Brain microvascular endothelial cell (primary cell): ENCODE measurements around the gene SGSM2.

Experiments
- DNase-seq: peaks from one replicate; pipeline ENCODE4 v3.0.0-alpha.2; 2020
- H3K27ac ChIP-seq: fragments of 250-450 bp; sonication (Bioruptor Pico); 2 replicates; pipeline ENCODE4 v1.5.1; 2020; ENCODE audit warnings: mild to moderate bottlenecking, moderate library complexity
- H3K27me3 ChIP-seq: fragments of 250-450 bp; sonication (Bioruptor Pico); replicated peaks from 2 replicates; pipeline ENCODE4 v1.5.1; 2020; ENCODE audit warnings: mild to moderate bottlenecking
- H3K36me3 ChIP-seq: fragments of 250-450 bp; sonication (Bioruptor Pico); replicated peaks from 2 replicates; pipeline ENCODE4 v1.5.1; 2020; ENCODE audit warnings: mild to moderate bottlenecking
- H3K4me3 ChIP-seq: 2 replicates; pipeline ENCODE4 v1.5.1; 2011; ENCODE audit warnings: low read depth, mild to moderate bottlenecking, control low read depth, low read length, moderate library complexity
- in situ Hi-C: cut with HindIII; loops from 2 replicates; pipeline ENCODE4 v1.10.0; 2017; ENCODE audit warnings: low sequenced_read_pairs, low pct_ligation_motif_present
- TF ChIP-seq, protein P1 (sequence below): IDR thresholded peaks from 2 replicates; pipeline ENCODE4 v1.5.1; 2011; ENCODE audit warnings: low read depth, mild to moderate bottlenecking, moderate library complexity, low read length, control low read depth, inconsistent platforms; ENCODE audit errors: missing control alignments

The SGSM2 gene, protein sequence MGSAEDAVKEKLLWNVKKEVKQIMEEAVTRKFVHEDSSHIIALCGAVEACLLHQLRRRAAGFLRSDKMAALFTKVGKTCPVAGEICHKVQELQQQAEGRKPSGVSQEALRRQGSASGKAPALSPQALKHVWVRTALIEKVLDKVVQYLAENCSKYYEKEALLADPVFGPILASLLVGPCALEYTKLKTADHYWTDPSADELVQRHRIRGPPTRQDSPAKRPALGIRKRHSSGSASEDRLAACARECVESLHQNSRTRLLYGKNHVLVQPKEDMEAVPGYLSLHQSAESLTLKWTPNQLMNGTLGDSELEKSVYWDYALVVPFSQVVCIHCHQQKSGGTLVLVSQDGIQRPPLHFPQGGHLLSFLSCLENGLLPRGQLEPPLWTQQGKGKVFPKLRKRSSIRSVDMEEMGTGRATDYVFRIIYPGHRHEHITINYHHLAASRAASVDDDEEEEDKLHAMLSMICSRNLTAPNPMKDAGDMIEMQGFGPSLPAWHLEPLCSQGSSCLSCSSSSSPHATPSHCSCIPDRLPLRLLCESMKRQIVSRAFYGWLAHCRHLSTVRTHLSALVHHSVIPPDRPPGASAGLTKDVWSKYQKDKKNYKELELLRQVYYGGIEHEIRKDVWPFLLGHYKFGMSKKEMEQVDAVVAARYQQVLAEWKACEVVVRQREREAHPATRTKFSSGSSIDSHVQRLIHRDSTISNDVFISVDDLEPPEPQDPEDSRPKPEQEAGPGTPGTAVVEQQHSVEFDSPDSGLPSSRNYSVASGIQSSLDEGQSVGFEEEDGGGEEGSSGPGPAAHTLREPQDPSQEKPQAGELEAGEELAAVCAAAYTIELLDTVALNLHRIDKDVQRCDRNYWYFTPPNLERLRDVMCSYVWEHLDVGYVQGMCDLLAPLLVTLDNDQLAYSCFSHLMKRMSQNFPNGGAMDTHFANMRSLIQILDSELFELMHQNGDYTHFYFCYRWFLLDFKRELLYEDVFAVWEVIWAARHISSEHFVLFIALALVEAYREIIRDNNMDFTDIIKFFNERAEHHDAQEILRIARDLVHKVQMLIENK

DNA sequence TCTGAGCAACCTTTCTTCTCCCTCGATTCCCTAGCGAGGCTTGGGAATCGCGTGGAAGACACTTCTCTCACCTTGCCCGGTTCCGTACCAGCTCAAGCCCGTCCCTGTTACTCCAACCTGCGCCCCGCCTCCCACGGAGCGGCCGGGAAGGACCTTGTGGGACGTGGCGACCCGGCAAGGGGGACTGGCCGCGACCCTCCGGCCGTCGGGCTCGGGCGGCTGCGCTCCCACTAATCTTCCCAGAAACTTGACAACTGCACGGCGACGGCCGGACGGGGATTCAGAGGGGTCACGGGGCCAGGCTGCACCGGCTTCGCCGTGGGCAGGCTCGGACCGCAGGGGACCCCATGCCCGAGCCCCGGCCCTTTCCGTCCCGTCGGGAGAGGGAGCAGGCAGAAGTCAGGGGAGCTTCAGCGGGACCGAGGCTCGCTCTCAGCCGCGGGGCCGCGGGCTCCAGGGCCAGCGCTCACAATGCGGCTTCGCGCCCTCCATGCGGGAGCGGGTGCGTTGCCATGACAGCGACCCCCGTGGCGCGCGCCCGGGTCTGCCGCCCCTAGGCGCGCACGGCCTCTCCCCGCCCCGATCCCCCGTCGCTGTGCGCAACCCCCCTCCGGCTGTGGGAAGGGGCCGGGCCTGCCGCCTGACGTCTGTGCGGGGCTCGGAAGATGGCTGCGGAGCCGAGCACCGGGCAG, at the start of gene SGSM2:
Gene SGSM2, plus strand, starts transcription at position 650 of the 692 bp plus-strand sequence. CDS start 188 bp downstream, outside the sequence.
- peaks cover 28% of the 10 kb centered on the region for H3K36me3 ChIP-seq
- DNase-seq, result no peak
- H3K4me3 ChIP-seq, result peak within 1 kb of the TSS; percentile 94
- H3K27me3 ChIP-seq, result no peaks in the 10 kb centered on the region
- TF ChIP-seq, protein P1, sequence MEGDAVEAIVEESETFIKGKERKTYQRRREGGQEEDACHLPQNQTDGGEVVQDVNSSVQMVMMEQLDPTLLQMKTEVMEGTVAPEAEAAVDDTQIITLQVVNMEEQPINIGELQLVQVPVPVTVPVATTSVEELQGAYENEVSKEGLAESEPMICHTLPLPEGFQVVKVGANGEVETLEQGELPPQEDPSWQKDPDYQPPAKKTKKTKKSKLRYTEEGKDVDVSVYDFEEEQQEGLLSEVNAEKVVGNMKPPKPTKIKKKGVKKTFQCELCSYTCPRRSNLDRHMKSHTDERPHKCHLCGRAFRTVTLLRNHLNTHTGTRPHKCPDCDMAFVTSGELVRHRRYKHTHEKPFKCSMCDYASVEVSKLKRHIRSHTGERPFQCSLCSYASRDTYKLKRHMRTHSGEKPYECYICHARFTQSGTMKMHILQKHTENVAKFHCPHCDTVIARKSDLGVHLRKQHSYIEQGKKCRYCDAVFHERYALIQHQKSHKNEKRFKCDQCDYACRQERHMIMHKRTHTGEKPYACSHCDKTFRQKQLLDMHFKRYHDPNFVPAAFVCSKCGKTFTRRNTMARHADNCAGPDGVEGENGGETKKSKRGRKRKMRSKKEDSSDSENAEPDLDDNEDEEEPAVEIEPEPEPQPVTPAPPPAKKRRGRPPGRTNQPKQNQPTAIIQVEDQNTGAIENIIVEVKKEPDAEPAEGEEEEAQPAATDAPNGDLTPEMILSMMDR, result no peak
- in situ Hi-C loops, result no loop called here
- peak within 1 kb of the TSS; percentile 61 for H3K27ac ChIP-seq

DNA sequence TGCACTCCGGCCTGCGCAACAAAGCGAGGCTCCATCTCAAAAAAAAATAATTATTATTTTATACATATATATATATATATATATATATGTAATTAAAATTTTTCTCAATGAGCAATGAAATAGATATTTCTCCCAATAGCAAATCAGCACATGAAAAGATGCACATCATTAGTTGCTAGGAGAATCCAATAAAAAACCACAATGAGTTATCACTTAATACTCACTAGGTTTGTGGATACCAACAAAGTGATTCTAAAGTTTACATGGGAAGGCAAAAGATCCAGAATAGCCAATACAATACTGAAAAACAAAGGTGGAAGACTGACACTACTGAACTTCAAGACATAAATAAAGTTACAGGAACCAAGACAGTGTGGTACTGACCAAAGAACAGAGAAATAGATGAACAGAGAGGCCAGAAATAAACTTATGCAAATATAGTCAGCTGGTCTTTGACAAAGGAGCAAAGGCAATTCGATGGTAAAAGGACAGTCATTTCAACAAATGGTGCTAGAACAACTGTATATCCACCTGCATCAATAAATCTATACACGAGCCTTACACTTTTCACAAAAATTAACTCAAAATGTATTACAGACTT, 47.3 kb upstream of the SGSM2 start:
- Histone ChIP-seq H3K27ac (no peak overlapping the region), H3K4me3 (no peak overlapping the region), H3K36me3 (peaks cover 32% of the 10 kb centered on the region), H3K27me3 (no peaks in the 10 kb centered on the region)
- in situ Hi-C loops, result no loop called here
- no peak for DNase-seq
- TF ChIP-seq, protein P1, result no peak

DNA sequence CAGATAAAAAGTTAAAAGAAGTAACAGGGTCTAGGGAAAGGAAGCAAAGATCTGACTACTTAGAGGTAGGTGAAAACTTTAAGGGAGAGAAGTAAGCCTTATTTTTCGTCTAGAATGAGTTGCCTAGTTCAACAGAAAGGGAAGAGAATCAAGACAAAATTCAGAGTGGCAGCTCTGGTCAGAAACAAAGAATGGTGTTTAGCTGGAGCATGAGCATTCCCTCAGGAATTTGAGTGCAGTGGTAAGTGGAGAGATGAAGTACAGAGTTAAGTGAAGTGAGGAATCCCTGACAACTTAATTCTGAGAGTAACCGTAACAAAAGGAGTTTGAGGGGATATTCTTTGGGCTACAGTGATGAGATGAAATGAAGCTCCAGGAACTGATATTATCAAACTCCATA, 45.2 kb upstream of the SGSM2 start:
- Histone ChIP-seq H3K36me3 (peaks cover 39% of the 10 kb centered on the region), H3K27me3 (no peaks in the 10 kb centered on the region), H3K27ac (no peak overlapping the region), H3K4me3 (no peak overlapping the region)
- DNase-seq, result peak; percentile 16
- TF ChIP-seq, protein P1, result no peak
- in situ Hi-C loops, result no loop called here

DNA sequence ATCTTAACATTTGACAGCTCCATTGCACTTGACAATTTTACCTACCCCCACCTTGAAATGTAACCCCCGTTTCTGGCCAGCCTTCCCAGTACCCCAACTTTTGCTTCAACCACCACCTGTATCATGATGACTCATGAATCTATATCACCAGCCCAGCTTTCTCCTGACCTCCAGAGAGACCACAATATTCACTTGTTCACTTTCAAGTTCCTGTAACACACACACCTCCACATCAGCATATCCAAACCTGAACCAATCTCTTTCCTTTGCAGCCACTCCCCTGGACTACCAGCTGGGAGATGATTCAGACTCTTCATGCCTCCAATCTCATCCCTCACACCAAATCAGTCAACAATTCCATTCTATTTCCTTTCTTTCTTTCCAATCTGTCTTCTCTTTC, 41.7 kb upstream of the SGSM2 start:
- TF ChIP-seq, protein P1, result no peak
- no peaks in the 10 kb centered on the region for H3K27me3 ChIP-seq
- peaks cover 40% of the 10 kb centered on the region for H3K36me3 ChIP-seq
- no peak overlapping the region for H3K4me3 ChIP-seq
- DNase-seq, result no peak
- H3K27ac ChIP-seq, result no peak overlapping the region
- in situ Hi-C loops, result no loop called here

DNA sequence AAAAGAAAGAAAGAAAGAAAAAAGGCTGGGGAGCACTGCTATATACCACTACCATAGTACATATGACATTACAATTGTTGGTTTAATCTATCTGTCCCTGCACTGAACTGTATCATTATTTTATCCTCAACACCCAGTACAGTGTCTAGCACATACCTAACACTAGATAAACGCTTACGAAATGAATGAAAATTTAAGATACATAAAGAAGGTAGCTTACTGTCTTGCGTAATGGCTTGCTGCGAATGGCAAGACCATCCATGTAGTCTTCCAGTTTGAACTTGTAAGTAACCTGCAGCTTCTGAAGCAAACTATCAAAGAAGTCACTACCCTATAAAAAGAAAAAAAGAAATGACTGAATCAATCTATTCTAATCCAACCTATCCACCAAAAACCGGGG, 40.3 kb upstream of the SGSM2 start:
- in situ Hi-C loops, result no loop called here
- Histone ChIP-seq H3K36me3 (peaks cover 37% of the 10 kb centered on the region), H3K27me3 (no peaks in the 10 kb centered on the region), H3K4me3 (no peak overlapping the region), H3K27ac (no peak overlapping the region)
- TF ChIP-seq, protein P1, result no peak
- DNase-seq, result no peak
